NCI-H69 (cell line): ENCODE data around the gene SPATA31A7.
"Not testable (repeated sequence)": the region's sequence is repeated elsewhere in the genome, so short reads cannot be mapped to it uniquely, and the experiment has no call there.

Source experiments
- DNase-seq: peaks from one replicate; lab custom pipeline; 2025; lab: John Stamatoyannopoulos, UW

SPATA31A7 gene

DNA sequence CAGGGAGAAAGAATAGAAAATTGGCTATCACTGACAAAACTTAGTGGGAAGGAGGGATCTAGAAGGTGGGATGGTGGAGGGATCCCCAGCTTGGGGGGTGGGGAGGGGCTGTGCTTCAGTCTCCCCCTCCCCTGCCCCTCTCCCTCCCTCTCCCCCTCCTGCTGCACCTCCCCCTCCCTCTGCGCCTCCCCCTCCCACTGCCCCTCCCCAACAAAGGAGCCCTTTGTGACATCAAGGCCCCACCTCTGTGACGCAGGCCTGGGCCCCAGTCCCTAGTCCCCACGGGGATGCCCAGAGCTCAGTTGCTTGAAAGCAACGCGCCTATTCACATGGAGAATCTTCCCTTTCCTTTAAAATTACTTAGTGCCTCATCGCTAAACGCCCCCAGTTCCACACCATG, at the start of gene SPATA31A7:
SPATA31A7 (plus strand) TSS at position 301 of the 400 bp plus-strand sequence; CDS start at position 330, 29 bp downstream.
- not testable (repeated sequence) for DNase-seq

DNA sequence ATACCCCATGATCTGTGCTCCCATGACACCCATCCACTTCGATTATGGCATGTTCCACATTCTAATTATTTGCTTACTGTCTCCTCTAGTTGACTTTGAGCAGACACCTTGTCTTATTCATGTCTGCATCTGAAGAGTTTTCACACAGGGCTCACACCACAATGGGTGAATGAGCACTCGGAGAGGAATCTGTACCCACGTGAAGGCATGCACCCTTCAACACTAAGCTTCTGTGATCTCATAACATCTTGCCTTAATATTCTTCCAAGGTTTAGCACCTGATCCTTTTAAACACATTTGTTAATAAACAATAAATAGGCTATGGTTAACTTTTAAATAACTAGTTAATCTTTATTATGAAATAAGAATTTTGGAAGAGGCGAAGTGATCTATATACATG, 36.6 kb downstream of the SPATA31A7 start:
- not testable (repeated sequence) for DNase-seq
